Measurements from ENCODE around the gene FRAS1. TPM values are rescaled to one million over a fixed set of nuclear protein-coding genes. Genes with fewer than 3 reads are reported as not detected.

FRAS1 gene
- total RNA-seq, 4 donors from 2014 or later, result 3.2 to 4.1 (median 3.4) TPM

DNA sequence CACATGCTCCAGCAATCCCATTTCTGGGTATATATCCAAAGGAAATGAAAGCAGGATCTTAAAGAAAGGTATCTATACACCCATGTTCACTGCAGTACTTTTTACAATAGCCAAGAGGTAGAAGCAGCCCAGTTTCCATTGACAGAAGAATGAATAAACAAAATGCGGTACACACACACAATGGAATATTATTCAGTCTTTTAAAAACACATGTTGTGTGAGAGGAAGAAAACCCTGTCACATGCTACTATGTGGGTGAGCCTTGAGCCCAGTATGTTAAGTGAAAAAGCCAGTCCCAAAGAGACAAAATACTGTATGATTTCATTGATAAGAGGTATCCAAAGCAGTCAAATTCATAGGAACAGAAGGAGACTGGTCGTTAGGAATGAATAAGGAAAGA, 500.7 kb downstream of the FRAS1 start:
- H3K36me3 ChIP-seq, result no peaks in the 10 kb centered on the region

DNA sequence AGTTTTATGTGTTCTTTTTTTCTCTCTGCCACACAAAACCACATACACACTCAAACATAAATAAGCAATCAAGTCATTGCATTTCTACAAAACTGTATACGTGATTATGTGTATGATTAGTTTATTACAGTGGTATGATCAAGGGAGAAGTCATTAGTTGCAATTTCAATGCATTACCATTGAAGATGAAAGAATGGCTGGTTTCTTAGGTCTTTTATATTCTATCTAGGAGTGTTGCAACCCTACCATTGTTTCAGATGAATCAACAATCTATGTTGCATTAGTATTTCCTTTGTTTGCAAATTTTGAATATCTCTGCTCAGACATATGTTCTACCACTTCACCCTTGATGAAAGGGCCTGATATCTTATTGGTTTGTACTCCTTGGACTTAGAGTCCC, 501.3 kb downstream of the FRAS1 start:
- no peaks in the 10 kb centered on the region for H3K36me3 ChIP-seq
- no peak overlapping the region for H3K4me3 ChIP-seq
- no peaks in the 10 kb centered on the region for H3K4me1 ChIP-seq
- no peak for DNase-seq
- no peaks in the 10 kb centered on the region for H3K9me3 ChIP-seq
- no peaks in the 10 kb centered on the region for H3K27me3 ChIP-seq
- no peak for TF ChIP-seq CTCF (IDR thresholded peaks at IDR 0.05)
- no peak for TF ChIP-seq POLR2A (IDR thresholded peaks at IDR 0.05)
- no peak overlapping the region for H3K27ac ChIP-seq

More for the DNA sequence above, 500.7 kb downstream of the FRAS1 start:
- no peaks in the 10 kb centered on the region for H3K27me3 ChIP-seq
- no peak overlapping the region for H3K27ac ChIP-seq
- no peak overlapping the region for H3K4me3 ChIP-seq
- no peak for TF ChIP-seq CTCF (IDR thresholded peaks at IDR 0.05)
- TF ChIP-seq POLR2A (IDR thresholded peaks at IDR 0.05), result no peak
- H3K9me3 ChIP-seq, result no peaks in the 10 kb centered on the region
- H3K4me1 ChIP-seq, result no peaks in the 10 kb centered on the region
- no peak for DNase-seq

GRCh38 chr4:78560296-78560963, 503.3 kb downstream of the FRAS1 start:
- TF ChIP-seq POLR2A (IDR thresholded peaks at IDR 0.05), result no peak
- no peak for TF ChIP-seq CTCF (IDR thresholded peaks at IDR 0.05)
- Histone ChIP-seq H3K4me1 (no peaks in the 10 kb centered on the region), H3K9me3 (no peaks in the 10 kb centered on the region), H3K27ac (no peak overlapping the region), H3K4me3 (no peak overlapping the region), H3K27me3 (no peaks in the 10 kb centered on the region), H3K36me3 (no peaks in the 10 kb centered on the region)
- DNase-seq, result no peak

GRCh38 chr4:78561677-78562076, 504.6 kb downstream of the FRAS1 start:
- no peaks in the 10 kb centered on the region for H3K9me3 ChIP-seq
- H3K4me1 ChIP-seq, result peaks cover 0 to 2% (median 0%) of the 10 kb centered on the region in 4 donors
- no peaks in the 10 kb centered on the region for H3K36me3 ChIP-seq
- no peak overlapping the region for H3K4me3 ChIP-seq
- H3K27me3 ChIP-seq, result no peaks in the 10 kb centered on the region
- no peak overlapping the region for H3K27ac ChIP-seq
- no peak for DNase-seq
- TF ChIP-seq CTCF (IDR thresholded peaks at IDR 0.05) (no peak), POLR2A (IDR thresholded peaks at IDR 0.05) (no peak)

DNA sequence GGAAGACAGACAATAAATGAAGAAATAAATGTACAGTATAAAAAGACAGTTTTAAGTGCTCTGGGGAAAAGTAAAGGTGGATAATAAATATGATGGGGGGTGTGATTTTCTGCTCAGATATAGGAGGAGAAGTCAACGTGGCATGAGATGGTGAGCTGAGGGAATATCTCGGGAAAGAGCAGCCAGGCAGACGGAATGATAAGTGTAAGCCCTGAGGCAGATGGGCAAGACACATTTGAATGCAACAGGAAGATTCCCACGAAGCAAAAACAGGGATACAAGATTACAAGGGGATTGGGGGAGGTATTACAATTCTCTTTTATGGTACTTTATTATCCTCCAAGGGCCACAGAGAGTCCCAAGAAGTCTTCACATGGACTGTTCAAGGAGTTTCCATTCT, 505.6 kb downstream of the FRAS1 start:
- no peak for DNase-seq
- Histone ChIP-seq H3K36me3 (no peaks in the 10 kb centered on the region), H3K4me1 (peaks cover 0 to 6% (median 0%) of the 10 kb centered on the region in 4 donors), H3K9me3 (no peaks in the 10 kb centered on the region), H3K27me3 (no peaks in the 10 kb centered on the region), H3K27ac (no peak overlapping the region), H3K4me3 (no peak overlapping the region)
- no peak for TF ChIP-seq CTCF (IDR thresholded peaks at IDR 0.05)

DNA sequence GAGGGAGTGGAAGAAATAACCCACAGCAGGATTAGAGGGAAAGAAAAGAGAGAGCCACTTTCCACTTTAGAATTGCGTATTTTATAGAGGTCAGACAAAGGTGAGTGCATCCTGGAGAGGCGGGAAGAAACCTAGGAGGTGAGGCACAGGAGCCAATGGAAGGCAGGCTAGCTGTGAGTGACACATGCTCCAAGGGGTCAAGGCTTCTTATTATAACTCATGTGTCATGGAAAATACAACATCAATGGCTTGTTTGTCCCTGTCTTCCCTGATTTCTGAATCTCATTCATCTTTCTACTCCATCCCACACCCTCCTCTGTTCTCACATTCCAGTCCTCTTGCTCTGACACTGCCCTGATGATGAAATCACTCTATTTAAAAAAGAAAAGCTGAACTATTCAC, 508.8 kb downstream of the FRAS1 start:
- no peak for DNase-seq
- Histone ChIP-seq H3K27ac (no peak overlapping the region), H3K9me3 (no peaks in the 10 kb centered on the region), H3K36me3 (no peaks in the 10 kb centered on the region), H3K4me1 (peaks cover 0 to 9% (median 0%) of the 10 kb centered on the region in 4 donors), H3K4me3 (no peak overlapping the region), H3K27me3 (no peaks in the 10 kb centered on the region)
- TF ChIP-seq CTCF (IDR thresholded peaks at IDR 0.05) (no peak), POLR2A (IDR thresholded peaks at IDR 0.05) (no peak)

Data from Peyer's patch (tissue), 4 donors.